K562 (cell line): ENCODE measurements around the gene BIN1. TPM values are rescaled to one million over a fixed set of nuclear protein-coding genes. Genes with fewer than 3 reads are reported as not detected.
A peak's percentile ranks its signal among the peaks of the same experiment; 100 is the strongest.

ENCODE experiments used
- ATAC-seq: fragments of 200-7000 bp; cut with Tn5 transposase; 3 replicates; pipeline ENCODE4 v1.9.1; 2020; ENCODE audit warnings: moderate library complexity
- BruUV-seq: library from RNA; stranded (reverse); fragments of 400-500 nt; replicated peaks from 2 replicates; lab custom pipeline; 2021; lab: Mats Ljungman, UMichigan
- CTCF ChIA-PET: fragments of 300-600 bp; formaldehyde crosslinking; extraction: SDS; loops from one replicate; lab custom pipeline; 2021; ENCODE audit warnings: low intra/inter-chr PET ratio; lab: Yijun Ruan, JAX
- POLR2A ChIA-PET: fragments of 300-600, 350-650 bp; sonication (Branson Sonifier 250); formaldehyde crosslinking; extraction: SDS; loops from one replicate; lab custom pipeline; 2021; ENCODE audit warnings: antibody characterized with exemption, inconsistent platforms; lab: Yijun Ruan, JAX
- DNase-seq, 4 experiments: peaks; one replicate each; pipeline versions ENCODE4 v3.0.0 to v3.0.0-alpha.2; 2011 to 2018; ENCODE audit warnings: low spot score in 3 of 4, mixed read lengths in 3 of 4; ENCODE audit errors: extremely low read depth in 1 of 4
- FAIRE-seq: peaks from 2 replicates; lab custom pipeline; 2011; peaks lifted over from hg19 to GRCh38; lab: Jason Lieb, UNC
- H2AFZ ChIP-seq: 2 replicates; pipeline ENCODE4 v1.6.0; 2011; ENCODE audit warnings: low read depth, low read length, control low read depth, inconsistent platforms
- H3K27ac ChIP-seq: fragments of 200-600 bp; 3 replicates; pipeline ENCODE4 v1.8.0; 2011; ENCODE audit warnings: low read depth, mild to moderate bottlenecking, control low read depth, inconsistent platforms, low read length, moderate library complexity, mixed read lengths; ENCODE audit errors: extremely low read depth
- H3K27me3 ChIP-seq, 2 experiments: fragments of 300-600 bp in 1 of 2; 2 replicates in 1 of 2; 3 replicates in 1 of 2; pipeline versions ENCODE4 v1.6.0 to v1.8.0; 2011; ENCODE audit warnings: inconsistent platforms in 2 of 2, low read length in 2 of 2, mild to moderate bottlenecking in 1 of 2, mixed read lengths in 1 of 2, moderate library complexity in 1 of 2; ENCODE audit not compliant: control insufficient read depth in 2 of 2, insufficient read depth in 2 of 2
- H3K36me3 ChIP-seq: fragments of 300-600 bp; 3 replicates; pipeline ENCODE4 v1.8.0; 2011; ENCODE audit warnings: mild to moderate bottlenecking, low read length, inconsistent platforms; ENCODE audit not compliant: control insufficient read depth, insufficient read depth
- H3K4me1 ChIP-seq, 2 experiments: fragments of 200-600 bp in 1 of 2; replicated peaks in 1 of 2; 2 replicates in 1 of 2; 3 replicates in 1 of 2; pipeline versions ENCODE4 v1.5.1 to v1.8.0; 2011; ENCODE audit warnings: inconsistent platforms in 2 of 2, low read length in 2 of 2, mild to moderate bottlenecking in 1 of 2, mixed read lengths in 1 of 2, moderate library complexity in 1 of 2; ENCODE audit not compliant: control insufficient read depth in 2 of 2, insufficient read depth in 2 of 2
- H3K4me2 ChIP-seq: 2 replicates; pipeline ENCODE4 v1.6.1; 2011; ENCODE audit warnings: low read length, control low read depth, inconsistent platforms, mixed read lengths; ENCODE audit not compliant: insufficient read depth
- H3K4me3 ChIP-seq: fragments of 200-600 bp; sonication (generic), shearing (Covaris generic); 2 replicates; pipeline ENCODE4 v1.5.1; 2016; ENCODE audit warnings: control low read depth, inconsistent platforms
- H3K79me2 ChIP-seq: fragments of 200-600 bp; 3 replicates; pipeline ENCODE4 v1.8.0; 2011; ENCODE audit warnings: low read length, inconsistent platforms; ENCODE audit not compliant: control insufficient read depth, insufficient read depth
- H3K9ac ChIP-seq, 2 experiments: 2 replicates each; pipeline versions ENCODE4 v1.6.0 to v1.6.1; 2011; ENCODE audit warnings: low read depth in 2 of 2, low read length in 2 of 2, control low read depth in 1 of 2, inconsistent platforms in 1 of 2, mild to moderate bottlenecking in 1 of 2, mixed read lengths in 1 of 2; ENCODE audit not compliant: insufficient read depth in 1 of 2
- H3K9me1 ChIP-seq: one replicate; pipeline ENCODE4 v1.6.0; 2011; ENCODE audit warnings: inconsistent platforms, mild to moderate bottlenecking, low read length, moderate library complexity; ENCODE audit not compliant: control insufficient read depth, insufficient read depth
- H3K9me3 ChIP-seq: replicated peaks from 2 replicates; pipeline ENCODE4 v1.5.1; 2011; ENCODE audit warnings: low read depth, low read length, inconsistent platforms; ENCODE audit not compliant: control insufficient read depth, insufficient read depth
- H4K20me1 ChIP-seq: replicated peaks from 2 replicates; pipeline ENCODE4 v1.6.1; 2011; ENCODE audit warnings: low read length, inconsistent platforms, mixed read lengths; ENCODE audit not compliant: control insufficient read depth, insufficient read depth
- ARID4B ChIP-seq: sonication (generic); formaldehyde crosslinking; IDR thresholded peaks from 2 replicates; pipeline ENCODE4 v1.8.0; 2022; ENCODE audit warnings: mild to moderate bottlenecking, missing genetic modification reagents
- NFYB ChIP-seq: IDR thresholded peaks from 2 replicates; pipeline ENCODE4 v1.6.1; 2011; ENCODE audit warnings: mild to moderate bottlenecking, moderate library complexity; ENCODE audit not compliant: insufficient read length; ENCODE audit errors: extremely low read depth
- PHF21A ChIP-seq: fragments of 450-650 bp; IDR thresholded peaks from 2 replicates; pipeline ENCODE4 v1.6.1; 2017; ENCODE audit warnings: low read depth, borderline replicate concordance
- ZNF766 ChIP-seq: fragments of 200-800 bp; sonication (Bioruptor generic); conservative IDR thresholded peaks from 2 replicates; pipeline ENCODE4 v1.6.1; 2016; ENCODE audit warnings: missing genetic modification characterization, missing compliant biosample characterization
- WGBS: fragments of 100-300 bp; shearing (Covaris generic); methylation state at CpG from one replicate; pipeline ENCODE4 v1.1.6; 2016; ENCODE audit warnings: low coverage, mixed read lengths; ENCODE audit not compliant: insufficient coverage; ENCODE audit errors: missing lambda C conversion rate; 5-methylcytosine and 5-hydroxymethylcytosine counted together
- in situ Hi-C: fragments of 300-500 bp; cut with MboI; formaldehyde crosslinking; loops from 4 replicates; pipeline ENCODE4 v1.15.0; 2018; ENCODE audit warnings: inconsistent platforms, mixed read lengths
- intact Hi-C: fragments of 100-400 bp; cut with micrococcal nuclease; formaldehyde crosslinking; loops from 2 replicates; pipeline ENCODE4 v1.14.2; 2022
- polyA plus RNA-seq, 8 experiments: library from polyadenylated mRNA; depleted of rRNA in 4 of 8; stranded (reverse) in 5 of 8; unstranded in 3 of 8; fragments of >200 nt; fragmentation: Nextera tagmentation in 2 of 8; fragmentation: Illumina TruSeq in 1 of 8; extraction: Ambion mirVana in 2 of 8; extraction: Trizol in 1 of 8; gene quantifications; 2 replicates each; pipeline versions ENCODE4 v1.2.1 to v1.2.3, GENCODE V29; 2011 to 2014; ENCODE audit warnings: inconsistent platforms in 1 of 8, missing spikeins in 1 of 8
- total RNA-seq, 7 experiments: library from RNA; depleted of rRNA in 6 of 7; stranded (reverse); fragments of >200 nt in 6 of 7; fragmentation: Illumina TruSeq in 2 of 7; extraction: Trizol in 2 of 7; gene quantifications; 2 replicates each; pipeline versions ENCODE4 v1.2.1 to v1.2.3, GENCODE V29; 2011 to 2021; ENCODE audit warnings: low replicate concordance in 1 of 7

BIN1 gene
- total and polyA plus RNA-seq, 9 of the 15 experiments (the other 6 are each of a cell fraction or from before 2014, with no cell fraction given), result 0.04 to 2.8 (median 0.79) TPM; not detected in 1

DNA sequence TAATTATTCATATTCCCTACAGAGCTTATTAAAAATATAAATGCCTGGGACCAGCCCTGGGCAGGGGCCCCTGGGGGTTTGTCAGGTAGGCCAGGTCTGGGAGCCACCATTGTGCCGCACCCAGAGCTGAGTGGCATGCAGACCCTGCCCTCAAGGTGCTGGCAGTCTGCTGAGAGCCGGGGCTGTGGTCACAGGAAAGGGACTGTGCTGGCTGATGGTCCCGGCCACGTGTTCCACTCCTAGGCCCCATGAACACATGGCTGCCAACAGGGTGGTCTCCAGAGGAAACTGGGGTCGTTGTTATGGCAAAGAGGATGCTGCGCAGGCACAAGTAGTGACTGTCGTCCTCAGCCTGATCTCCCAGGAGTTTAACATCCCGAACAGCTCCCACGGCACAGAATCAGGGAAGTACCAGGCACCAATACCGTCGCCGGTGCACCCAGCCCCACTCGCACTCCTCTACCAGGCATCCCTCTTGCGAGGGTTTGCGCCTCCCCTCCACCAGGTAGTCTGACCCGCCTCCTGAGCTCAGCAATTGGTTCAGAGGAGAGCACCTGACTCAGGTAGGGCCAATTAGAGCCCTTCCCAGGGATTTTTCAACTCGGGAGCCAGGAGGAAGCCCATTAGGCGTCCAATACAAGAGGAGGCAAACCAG is 39.2 kb upstream of the BIN1 start:
- H3K36me3 ChIP-seq, result no peaks in the 10 kb centered on the region
- H4K20me1 ChIP-seq, result no peaks in the 10 kb centered on the region
- FAIRE-seq (no peak), ATAC-seq (peak; percentile 66), DNase-seq (no peak)
- in situ Hi-C loops, result no loop called here
- 7% methylated on average over 17 of the region's 18 CpGs for WGBS
- POLR2A ChIA-PET, result interaction anchor here (0.5 kb wide), 1 partner anchor 144 kb away, joined by 3 read pairs; no protein-coding TSS in a partner anchor
- H2AFZ ChIP-seq, result no peak overlapping the region
- CTCF ChIA-PET, result no interaction called here
- H3K27me3 ChIP-seq, result peaks cover 4 to 45% of the 10 kb centered on the region in 2 experiments; a peak in 4 of 5 replicates
- H3K27ac ChIP-seq, result no peak overlapping the region
- no peak overlapping the region for H3K4me2 ChIP-seq
- H3K4me3 ChIP-seq, result no peak overlapping the region
- H3K4me1 ChIP-seq, result no peaks in the 10 kb centered on the region; a peak in 1 of 5 replicates
- TF ChIP-seq NFYB, result peak; percentile 21
- TF ChIP-seq ZNF766, result no peak
- TF ChIP-seq, all 486 proteins: peak for 1
- intact Hi-C loops, result no loop called here
- Histone ChIP-seq H3K9me3 (no peaks in the 10 kb centered on the region), H3K9ac (no peak overlapping the region; a peak in 1 of 4 replicates), H3K9me1 (no peaks in the 10 kb centered on the region), H3K79me2 (no peaks in the 10 kb centered on the region)
- no TSS peak for BruUV-seq

DNA sequence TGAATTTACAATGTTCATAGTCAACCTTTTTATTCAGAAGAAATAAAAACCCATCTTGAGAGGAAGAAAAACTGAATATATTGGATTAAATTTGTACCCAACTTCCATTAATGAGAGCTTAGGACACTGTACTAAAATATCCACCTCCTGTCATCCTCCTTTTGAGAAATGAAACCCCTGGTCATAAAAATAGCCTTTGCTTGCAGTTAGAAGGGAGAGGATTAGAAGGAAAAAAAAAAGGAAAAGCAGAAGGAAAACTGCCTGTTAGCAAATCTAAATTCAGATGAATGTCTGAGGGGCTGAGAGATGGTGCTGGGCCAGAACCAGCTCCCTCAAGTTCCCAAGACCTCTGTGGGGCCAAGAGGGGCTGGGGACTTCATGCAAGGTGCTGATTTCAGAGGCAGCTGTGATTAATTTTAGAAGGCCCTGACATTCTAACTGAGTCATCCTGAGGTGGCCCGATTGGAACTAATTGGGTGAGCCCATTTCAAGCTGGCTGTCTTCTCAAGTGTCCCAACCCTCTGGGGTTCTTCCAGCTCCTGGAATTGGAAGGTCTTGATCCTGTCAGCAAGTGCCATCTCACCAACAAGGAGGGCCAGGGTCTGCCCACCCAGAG is 38.4 kb upstream of the BIN1 start:
- H3K27me3 ChIP-seq, result peaks cover 8 to 52% of the 10 kb centered on the region in 2 experiments; a peak in 4 of 5 replicates
- FAIRE-seq (no peak), DNase-seq (no peak), ATAC-seq (no peak)
- H3K4me3 ChIP-seq, result no peak overlapping the region
- H3K9me3 ChIP-seq, result no peaks in the 10 kb centered on the region
- H3K27ac ChIP-seq, result no peak overlapping the region
- no peak overlapping the region for H3K9ac ChIP-seq
- no TSS peak for BruUV-seq
- in situ Hi-C loops, result no loop called here
- no peak overlapping the region for H3K4me2 ChIP-seq
- no peak overlapping the region for H2AFZ ChIP-seq
- ChIA-PET CTCF (no interaction called here), POLR2A (no interaction called here)
- TF ChIP-seq ARID4B (CRISPR knock-in tag) (no peak), PHF21A (peak; percentile 53; the same call in 1 of the 2 replicates)
- H3K4me1 ChIP-seq, result no peaks in the 10 kb centered on the region; a peak in 1 of 5 replicates
- no peaks in the 10 kb centered on the region for H3K79me2 ChIP-seq
- 0% methylated on average over 1 of the region's 1 CpG for WGBS
- intact Hi-C loops, result no loop called here
- no peaks in the 10 kb centered on the region for H3K9me1 ChIP-seq
- H4K20me1 ChIP-seq, result no peaks in the 10 kb centered on the region
- no peaks in the 10 kb centered on the region for H3K36me3 ChIP-seq
